ENCODE measurements around the gene CMPK1.

DNA sequence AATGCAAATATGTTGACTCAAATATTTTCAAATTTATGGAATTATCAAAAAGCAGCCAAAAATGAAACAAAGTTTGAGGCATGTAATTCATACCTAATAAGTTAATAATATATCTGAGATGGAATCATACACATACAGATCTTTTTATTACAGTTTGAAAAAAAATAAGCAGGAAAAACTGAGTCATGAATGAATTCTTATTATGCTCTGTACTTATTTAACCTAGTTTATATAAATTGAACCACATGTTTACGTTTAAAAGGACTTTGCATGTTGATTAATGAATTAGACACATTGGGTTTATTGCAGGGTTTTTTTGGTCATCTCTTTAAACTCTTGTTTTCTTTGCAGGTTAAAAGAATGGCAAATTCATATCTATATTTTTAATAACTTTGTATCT, 40.9 kb downstream of the CMPK1 start:
- TF ChIP-seq GATA2 (IDR thresholded peaks at IDR 0.05; ENCODE audit: low read depth, low read length) (no peak), GATA3 (IDR thresholded peaks at IDR 0.05; ENCODE audit: low read depth, low read length) (no peak)

Data from SH-SY5Y (cell line).